GM12801 (cell line): ENCODE results near the gene LDAF1.

Experiments used
- CTCF ChIP-seq: IDR thresholded peaks from one replicate; pipeline ENCODE4 v1.5.1; 2011; ENCODE audit warnings: control low read depth; ENCODE audit not compliant: insufficient read length; ENCODE audit errors: extremely low read depth

LDAF1 gene

DNA sequence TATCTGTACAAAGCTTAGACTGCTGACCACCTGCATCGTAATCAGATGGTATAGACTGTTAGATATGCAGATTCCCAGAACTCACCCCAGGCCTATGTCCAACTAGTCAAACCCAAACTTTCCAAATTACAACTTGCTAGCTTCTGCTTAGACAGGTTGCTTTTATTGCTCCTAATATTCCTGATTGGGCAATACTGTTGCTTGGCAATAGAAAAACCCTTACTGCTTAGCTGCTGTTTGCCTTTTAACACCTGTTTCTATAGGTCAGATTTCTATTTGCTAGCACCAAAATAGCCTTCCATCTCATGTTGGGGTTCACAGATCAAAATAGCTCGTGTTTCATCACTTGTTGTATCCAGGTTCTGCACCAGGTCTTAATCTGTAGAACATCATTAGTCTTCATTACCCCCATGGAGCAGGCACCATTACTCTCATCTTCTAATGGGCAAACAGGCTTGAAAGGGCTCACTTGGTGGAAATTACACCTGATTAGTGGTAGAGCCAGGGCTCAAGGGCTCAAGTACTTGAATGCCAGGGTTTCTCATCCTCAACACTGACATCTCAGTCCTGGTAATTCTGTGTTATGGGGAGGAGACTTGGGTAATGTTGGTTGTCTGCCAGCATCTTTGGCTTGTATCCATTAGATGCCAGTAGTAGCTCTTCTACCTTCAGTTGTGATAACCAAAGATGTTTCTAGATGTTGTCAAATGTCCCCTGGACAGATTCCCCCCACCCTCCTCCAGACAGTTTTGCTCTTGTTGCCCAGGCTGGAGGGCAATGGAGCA, 50.2 kb downstream of the LDAF1 start:
- no peak for TF ChIP-seq CTCF

DNA sequence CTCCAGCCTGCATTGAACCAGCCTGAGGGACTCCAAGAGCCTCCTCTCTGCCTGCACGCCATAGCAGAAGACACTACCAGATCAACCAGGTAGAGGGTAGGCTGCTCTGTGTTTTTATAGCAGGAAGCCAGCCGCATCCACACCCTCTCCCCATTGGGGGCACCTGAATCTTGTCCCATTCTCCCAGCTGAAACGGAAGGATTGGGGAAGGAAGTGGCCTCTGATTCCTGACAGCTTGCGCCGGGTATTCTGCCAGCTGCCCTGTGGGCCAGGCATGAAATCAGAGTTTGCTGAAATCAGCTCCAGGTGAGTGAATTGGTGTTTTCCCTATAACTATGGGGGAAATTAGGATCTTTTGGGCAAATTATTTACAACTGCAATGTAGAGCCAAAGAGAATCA, 53.0 kb downstream of the LDAF1 start, which contains the start of gene ZP2:
Gene ZP2, minus strand, starts transcription at position 89 of the 400 bp plus-strand sequence. Its CDS starts 27 bp downstream, at position 62.
- no peak for TF ChIP-seq CTCF

DNA sequence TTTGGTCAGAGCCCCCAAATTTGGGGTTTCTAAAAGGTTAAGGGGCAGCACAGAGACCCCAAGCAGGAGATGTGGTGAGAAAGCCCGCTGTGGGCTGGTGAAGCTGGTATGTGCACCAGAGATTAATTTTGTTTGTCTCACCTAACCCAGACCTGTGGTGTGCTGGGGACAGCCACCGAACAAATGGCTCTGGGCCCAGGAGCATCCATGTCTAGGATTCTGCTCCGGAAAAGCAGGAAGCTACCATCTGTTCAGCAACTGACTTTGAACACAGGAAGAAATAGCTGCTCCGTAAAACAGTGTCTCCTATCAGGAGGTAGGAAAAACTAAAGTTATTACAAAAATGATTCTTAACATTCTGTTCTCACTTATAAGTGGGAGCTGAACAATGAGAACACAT, 55.6 kb downstream of the LDAF1 start:
- TF ChIP-seq CTCF: no peak

GRCh38 chr16:21217121-21217520, 58.6 kb downstream of the LDAF1 start:
- no peak for TF ChIP-seq CTCF

DNA sequence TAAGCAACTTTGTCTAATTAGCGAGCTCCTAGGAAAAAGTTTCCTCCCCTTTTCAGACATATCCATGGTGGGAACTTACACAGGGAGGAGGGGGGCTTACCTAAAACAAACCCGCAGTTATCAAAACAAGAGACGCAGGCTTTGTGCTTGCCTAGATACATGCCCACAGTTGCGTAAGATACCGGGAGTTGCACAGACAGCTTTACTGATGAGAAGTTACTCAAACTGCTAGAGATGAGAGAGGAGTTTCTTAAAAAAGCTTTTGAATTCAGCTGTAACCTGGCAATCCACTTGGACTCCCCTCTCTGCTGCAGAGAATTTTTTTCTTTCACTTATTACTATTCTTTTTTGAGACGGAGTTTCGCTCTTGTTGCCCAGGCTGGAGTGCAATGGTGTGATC, 59.7 kb downstream of the LDAF1 start:
- TF ChIP-seq CTCF: no peak

GRCh38 chr16:21219551-21219950, 61.1 kb downstream of the LDAF1 start:
- TF ChIP-seq CTCF: no peak

GRCh38 chr16:21222495-21223337, 64.2 kb downstream of the LDAF1 start:
- TF ChIP-seq CTCF: no peak
